HTR-8/SVneo (cell line): Measurements from ENCODE around the gene ZNF474.

Experiments used
- DNase-seq: peaks from one replicate; pipeline ENCODE4 v3.0.0; 2011; ENCODE audit warnings: low spot score, mixed read lengths; ENCODE audit not compliant: insufficient read length
- FAIRE-seq: peaks from 2 replicates; lab custom pipeline; 2011; peaks lifted over from hg19 to GRCh38; lab: Jason Lieb, UNC

Gene ZNF474

DNA sequence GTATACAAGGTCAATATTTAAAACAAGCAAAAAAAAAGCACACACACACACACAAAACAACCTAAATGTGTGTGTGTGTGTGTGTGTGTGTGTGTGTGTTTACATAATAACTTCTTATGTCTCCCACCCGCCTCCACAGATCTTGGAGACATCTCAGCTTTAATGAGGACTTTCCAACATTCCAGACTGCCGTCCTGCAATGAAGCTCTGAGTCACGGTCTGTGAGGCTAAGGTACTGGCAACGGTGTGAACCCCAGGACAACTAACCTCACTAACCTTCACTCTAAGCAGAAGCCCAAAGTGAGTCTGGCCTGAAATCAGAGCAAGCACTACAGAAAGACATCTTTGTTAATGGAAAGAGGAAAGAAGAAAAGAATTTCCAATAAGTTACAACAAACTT is 22.3 kb downstream of the ZNF474 start:
- peak; percentile 24 for DNase-seq

DNA sequence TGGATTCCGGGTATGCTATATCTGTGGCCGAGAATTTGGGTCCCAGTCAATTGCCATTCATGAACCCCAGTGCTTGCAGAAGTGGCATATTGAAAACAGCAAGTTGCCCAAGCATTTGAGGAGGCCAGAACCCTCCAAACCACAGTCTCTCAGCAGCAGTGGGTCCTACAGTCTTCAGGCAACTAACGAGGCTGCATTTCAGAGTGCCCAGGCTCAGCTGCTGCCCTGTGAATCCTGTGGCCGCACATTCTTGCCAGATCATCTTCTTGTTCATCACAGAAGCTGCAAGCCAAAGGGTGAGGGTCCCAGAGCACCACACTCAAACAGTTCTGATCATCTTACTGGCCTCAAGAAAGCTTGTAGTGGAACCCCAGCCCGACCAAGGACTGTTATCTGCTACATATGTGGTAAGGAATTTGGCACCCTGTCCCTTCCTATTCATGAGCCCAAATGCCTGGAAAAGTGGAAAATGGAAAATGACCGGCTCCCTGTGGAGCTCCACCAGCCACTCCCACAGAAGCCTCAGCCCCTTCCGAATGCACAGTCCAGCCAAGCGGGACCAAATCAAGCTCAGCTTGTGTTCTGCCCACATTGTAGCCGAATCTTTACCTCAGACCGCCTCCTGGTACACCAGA is 23.0 kb downstream of the ZNF474 start:
- FAIRE-seq (no peak), DNase-seq (no peak)

More for the DNA sequence above, 22.3 kb downstream of the ZNF474 start:
- FAIRE-seq = no peak

DNA sequence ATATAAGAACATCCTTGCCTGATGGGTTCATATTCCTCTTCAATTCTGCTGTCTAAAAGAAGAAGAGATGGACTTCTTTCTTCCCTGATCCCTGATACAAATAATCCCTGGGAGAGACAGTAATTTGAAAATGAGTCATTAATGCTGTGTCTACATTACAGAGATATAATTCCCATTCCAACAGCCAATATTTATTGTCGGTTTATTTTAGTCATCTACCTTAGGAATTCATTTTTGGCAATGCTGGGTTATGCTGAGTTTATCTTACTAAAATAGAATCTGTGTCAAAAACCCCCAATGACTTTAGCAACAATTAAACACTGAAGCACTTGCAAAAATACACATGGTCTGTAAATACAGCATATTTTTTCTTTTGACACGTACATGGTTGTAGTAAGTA is 23.9 kb downstream of the ZNF474 start:
- DNase-seq = no peak
- no peak for FAIRE-seq

DNA sequence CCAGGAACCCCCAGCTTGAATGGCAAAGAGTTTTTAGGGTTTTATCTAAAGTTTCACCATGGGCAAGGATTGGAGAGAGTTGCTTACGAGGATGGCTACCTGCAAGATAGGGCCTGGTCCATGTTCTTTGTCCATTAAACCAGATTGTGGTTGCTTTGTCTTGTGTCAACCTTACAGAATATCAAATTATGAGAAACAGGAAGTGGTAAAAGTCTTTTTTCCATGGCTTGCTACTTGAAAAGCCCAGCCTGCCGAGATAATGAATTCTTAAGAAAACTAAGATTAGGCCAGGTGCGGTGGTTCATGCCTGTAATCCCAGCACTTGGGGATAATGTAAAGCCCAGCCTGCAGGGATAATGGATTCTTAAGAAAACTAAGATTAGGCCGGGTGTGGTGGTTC is 24.4 kb downstream of the ZNF474 start:
- FAIRE-seq = no peak
- DNase-seq = no peak

DNA sequence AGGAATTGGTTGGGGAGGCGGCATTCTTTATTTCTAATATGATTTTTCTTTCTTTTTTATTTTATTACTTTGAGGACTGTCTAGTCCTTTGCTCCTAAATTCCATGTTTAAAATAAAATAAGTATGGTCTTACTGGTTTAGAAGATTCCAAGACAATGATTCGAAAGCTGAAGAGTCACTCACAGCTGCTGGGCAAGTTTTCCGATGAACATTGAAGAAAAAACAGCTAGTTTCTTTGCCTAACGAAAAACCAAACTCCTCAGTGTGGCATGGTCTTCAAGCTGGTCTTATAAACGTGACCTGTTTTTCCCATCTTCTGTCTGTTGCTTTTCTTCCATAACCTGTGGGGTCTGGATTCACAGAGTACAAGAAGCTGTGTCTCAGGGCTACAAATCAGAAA is 25.1 kb downstream of the ZNF474 start:
- no peak for FAIRE-seq
- no peak for DNase-seq

DNA sequence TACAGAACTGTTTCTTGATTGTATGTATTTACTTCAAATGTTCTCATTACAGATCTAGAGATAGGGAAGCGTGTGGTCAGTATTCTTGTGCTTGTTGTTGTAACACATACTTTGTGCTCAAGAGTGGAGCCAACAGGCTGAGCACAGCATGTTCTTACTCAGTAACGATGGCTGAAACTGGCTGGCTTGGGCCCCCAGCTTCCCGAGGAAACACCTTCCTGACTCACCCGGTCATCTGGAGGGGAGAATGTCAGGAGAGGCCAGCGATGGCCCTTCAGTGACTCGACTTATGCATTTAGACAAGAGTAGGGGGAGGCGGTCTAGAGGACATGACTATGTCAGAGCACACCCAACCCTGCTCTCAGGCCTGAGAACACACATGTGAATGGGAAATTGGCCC is 25.6 kb downstream of the ZNF474 start:
- no peak for DNase-seq
- FAIRE-seq = no peak

DNA sequence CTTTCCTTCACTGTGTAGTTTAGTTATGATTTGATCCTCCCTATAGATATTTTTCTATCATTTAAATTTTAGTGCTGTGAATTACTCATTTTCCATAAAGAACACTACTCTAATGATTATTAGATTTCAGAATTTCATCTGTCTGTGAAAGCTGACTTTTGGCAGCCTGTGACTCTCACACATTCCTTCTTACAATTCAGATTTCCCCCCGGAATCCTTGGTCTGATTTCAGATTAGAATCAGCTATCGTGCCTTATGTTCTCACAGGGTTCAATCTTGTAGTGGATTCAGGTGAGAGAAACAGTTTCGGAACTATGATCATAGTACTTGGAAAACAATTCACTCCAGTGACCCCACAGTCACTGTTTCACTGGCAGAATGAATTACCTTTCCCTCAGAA is 26.2 kb downstream of the ZNF474 start:
- DNase-seq (no peak), FAIRE-seq (no peak)

DNA sequence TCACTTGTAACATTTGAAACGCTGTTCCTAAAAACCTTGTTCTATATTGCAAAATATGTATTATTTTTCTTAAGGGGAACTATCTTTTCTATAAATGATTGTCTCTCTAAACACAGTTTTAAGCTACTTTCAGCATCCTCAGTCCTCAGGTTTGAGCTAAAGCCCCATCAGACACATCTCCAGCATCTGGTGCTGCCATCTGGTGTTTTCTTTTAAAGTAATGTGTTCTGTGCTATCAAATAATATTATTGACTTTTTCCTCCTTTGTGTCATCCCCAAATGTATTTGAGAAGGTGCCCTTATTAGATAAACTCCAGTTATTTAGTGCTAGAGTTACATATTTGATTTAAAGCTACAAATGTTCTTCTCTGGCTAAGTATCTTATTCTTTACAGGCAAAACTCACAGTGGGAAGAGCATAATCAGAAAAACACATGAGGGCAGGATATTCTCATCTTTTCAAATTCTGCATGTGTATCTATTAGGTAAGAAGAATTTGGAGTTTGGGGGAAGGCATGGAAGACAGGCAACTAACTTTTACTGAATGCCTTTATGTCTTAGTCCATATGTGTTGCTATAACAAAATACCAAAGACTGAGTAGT is 27.5 kb downstream of the ZNF474 start:
- peak; percentile 23 for DNase-seq
- no peak for FAIRE-seq

DNA sequence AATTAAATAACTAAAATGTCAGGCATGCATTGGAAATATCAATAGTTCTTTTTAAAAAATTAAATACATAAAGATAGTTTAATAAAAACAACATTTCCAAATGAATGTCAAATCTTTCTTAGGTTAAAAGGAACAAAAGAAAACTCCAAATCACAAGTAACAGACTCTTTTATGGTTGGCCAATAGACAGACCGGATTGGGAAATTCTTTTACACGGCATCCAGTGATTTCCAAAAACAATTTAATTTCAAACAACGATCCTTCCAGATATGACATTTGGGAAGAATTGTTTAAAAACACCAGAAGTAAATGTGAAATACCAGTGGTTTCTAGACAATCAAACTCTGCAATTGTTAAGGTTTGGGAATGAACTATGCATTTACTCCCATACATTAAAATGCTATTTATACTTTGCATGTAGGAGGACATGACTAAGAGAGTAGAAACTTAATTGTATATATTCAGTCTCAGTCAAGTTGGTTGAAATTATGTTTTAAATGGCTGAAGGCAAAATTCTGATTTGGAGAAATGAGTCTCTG is 32.8 kb downstream of the ZNF474 start:
- no peak for FAIRE-seq
- DNase-seq = no peak

DNA sequence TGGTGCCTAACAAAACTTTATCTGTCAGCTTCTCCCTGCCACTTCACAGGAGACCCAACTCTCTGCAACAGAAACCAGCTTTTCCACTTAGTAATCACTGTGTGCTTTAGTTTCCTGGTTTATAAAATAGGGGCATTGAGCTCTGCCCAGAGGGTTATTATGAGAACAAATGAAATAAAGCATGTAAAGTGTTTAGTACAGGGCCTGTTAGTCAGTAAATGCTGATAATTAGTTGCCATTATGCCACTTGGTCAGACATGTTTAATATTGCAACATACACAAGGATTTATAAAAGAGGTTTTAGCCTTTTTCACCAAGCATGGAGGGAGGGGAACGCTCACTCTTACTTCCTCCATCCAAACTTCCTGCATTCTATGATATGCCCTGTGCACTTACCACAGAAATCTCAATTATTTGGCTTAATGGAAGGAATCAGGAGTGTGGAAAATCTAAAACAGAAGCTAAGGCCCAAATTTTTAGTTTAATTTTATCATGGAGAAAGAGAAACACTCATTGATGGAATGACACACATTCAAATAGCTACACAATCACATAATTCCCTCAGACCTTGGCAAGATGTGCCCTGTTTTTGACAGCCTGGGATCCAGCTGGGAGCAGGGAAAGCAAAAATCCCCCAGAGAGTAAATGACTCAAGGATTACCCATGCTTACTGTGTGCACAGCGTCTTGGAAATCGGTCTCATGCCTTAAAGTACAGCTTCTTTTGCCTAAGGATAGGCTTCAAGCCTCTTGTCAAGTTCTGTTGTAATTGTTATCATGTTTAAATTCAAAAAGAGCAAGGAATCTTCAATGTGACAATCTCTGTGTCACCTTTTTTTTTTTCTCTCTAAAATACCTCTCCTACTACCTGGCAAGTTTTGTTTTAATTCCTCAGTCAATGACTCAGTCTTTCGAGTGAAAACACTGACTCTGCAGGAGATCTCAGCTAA is 34.0 kb downstream of the ZNF474 start:
- FAIRE-seq (no peak), DNase-seq (peak; percentile 40)

DNA sequence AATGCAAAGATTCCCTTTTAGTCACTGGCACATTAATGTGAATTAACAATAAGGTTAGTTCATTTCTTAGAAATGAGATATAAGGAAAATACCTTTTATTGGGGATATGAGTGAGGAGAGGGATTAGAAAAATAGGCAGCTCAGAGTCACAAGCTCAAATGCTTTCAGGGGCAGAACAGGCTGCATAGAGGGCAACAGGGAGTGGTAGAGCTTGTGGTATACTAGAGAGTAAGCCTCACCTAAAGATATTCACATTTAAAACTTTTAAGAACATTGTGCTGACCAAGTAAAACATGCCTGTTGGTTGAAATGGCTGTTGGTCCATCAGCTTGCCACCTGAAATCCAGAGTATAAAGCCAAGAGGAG is 34.7 kb downstream of the ZNF474 start:
- DNase-seq (no peak), FAIRE-seq (no peak)

DNA sequence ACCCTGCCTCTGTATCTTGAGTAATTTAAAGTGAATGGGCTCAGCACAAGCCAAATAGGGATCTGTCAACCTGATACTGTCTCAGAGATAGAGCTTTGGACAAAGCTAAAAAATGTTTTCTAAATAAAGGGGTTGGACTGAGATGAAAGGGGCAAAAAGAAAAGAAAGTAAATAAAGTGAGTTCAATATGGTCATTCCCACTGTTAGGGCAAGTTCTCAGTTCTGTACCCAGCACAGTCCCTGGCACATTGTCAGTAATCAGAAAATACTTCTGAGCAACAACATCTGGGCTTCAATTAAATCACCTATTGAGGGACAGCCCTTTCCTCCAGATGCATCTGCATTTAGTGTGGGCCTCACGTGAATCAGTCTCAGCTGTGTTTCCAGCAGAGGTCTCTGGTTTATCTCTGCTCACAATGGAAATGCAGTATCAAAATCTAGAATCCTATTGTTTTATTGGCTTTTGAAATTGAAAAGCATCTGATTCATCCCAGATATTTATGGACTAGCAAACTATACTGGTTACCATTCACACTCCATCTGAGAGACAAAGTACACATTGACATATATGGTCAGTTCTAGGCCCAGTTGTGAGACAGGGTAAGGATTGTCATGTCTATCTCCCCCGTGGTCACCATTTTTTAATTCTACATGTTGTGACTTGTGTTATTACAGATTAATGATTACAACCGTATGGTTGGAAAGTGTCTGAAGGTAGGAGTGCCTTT is 35.6 kb downstream of the ZNF474 start:
- DNase-seq (no peak), FAIRE-seq (no peak)

DNA sequence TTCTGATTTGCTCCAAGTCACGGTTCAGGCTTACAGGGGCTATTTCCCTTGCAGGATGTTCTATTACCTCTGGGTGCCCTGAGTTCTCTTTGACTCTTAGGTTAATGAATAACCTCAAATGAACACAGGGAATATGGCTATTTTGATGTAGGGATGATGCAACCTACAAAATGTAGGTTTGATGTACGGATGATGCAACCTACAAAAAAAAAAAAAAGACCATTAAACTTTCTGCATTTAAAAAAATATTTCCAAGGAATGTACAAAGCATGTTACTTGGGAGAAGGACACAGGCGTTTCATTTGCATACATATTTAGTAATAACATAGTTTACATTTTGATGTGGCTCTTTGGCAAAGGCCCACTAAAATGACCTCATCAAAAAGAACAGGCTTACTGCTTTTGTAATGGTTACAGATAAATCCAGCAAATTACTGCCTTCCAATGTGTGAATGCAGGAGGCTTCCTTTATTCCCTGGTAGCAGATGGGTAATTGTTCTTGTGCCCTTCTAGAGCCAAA is 36.3 kb downstream of the ZNF474 start:
- DNase-seq (no peak), FAIRE-seq (no peak)

DNA sequence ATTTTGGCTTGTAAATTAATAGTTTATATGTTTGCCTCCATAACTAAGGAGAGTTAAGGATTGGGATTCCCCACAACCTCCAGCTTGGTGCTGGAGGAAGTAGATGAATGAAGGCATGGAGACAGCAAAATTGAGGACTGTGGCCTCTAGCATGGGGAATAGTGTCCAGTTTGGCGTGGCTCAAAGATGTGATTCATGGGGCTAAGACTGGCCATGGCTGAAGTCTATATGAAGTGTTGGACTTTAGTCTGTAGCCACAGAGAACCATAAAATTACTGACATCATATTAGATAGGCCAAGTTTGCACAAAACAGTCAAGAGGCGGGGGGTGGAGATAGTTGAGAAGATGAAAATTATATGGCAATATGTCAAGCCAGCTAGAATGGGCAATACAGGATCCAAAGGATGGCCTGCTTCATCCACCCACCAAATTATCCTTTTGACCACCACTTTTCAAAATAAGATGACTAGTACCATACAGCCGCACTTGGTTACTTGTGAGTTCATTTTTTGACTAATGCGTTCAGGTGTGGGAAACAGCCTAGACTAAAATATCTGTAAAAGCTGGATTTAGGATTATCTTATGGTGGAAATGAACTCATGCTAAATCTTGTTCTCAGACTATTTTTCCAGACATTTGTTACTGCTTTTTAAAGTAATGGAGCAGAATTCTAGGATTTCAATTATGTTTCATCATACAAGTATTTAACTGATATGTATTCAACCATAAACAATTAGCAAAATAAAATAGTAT is 40.2 kb downstream of the ZNF474 start:
- FAIRE-seq = no peak
- DNase-seq = no peak

DNA sequence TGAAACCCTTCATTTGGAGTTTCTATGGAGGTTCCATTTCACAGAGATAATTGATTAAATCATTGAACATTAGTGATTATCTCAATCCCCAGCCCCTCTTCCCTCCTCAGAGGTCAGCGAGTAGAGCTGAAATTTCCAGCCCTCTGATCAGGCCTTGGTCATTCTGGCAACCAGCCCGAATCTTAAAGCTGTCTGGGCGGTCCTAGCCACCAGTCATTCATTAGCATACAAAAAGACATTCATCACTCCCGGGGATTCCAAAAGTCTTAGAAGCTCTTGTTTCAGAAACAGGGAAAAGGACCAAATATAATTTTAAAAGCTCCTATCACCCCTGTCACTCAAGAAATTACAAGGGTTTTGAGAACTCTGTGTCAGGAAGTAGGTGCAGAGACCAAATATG is 41.3 kb downstream of the ZNF474 start:
- no peak for DNase-seq
- no peak for FAIRE-seq

DNA sequence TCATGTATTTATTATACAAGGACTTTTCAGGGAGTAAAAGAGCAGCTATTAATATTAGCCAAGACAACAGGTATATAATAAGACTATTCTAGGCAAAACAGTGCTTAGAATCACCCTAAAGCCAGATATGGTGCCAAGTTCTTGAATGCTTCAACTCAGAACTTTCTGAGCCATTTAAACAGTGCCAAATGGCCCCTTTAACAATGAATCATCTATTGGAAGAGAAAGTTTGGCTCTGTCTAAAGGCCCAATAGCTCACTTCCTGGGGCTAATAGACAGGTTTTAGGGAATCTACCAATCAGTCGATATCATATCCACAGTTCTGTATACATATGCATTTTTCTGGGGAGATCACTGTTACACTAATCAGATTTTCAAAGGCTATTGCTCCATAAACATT is 42.9 kb downstream of the ZNF474 start:
- FAIRE-seq = no peak

DNA sequence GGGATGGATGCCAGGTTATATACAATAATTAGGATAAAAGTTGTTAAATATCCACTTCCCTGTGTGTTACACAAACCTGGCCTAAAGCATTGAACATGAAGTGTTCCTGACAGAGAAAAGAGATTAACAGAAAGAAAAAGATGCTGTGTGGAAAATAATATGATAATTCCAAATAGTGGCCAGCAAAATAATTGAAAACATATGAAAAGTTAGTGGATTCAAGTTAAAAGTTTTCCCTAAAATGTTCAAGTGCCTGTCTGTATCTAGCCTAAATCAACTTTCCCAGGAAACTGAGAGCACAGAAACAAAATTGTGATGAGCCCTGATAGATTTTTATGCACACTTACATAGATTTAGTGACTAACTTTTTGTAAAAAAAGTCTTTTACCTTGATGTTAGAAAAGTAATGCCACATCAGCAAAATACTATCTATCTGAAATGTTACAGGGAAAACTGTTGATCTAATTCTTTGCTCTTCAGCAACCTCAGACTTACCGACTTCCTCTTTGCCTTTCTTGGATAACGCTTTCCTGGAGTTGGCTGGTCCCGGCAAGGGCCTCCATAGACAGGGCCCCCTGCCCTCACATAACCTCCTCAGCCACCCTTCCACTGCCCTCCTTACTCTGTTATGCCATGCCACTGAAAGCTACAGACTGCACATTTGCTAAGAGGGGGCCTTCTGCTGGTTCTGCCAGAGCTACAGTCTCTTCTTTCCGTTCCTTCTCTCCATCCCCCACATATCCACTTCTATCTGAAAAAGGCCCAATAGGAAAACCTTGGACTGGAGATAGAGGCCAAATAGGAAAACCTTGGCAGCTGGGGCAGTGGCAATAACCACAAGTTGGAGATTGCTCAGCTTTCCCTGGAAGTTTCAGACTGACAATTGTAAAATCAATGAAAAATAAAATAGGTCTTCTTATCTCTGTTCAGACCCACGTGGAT is 44.4 kb downstream of the ZNF474 start:
- FAIRE-seq (no peak), DNase-seq (no peak)

More for the DNA sequence above, 42.9 kb downstream of the ZNF474 start:
- no peak for DNase-seq

DNA sequence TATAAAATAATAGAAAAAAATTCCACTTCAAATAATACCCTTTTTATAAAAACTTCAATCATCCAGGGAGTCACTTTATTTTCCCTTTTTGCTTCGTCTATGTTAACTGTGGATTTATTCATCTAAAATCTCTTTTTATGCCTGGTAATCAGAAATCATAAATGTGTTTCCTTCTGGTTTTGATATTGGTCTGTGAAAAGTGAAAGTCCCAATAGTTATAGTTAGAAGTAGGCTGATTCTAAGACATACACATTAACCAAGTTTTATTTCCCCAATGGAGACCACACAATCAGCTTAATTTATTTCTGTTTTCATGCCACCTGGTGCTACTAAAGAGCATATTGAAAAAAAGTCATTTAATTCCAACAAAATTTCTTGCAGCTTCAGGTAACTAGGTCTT is 45.7 kb downstream of the ZNF474 start:
- no peak for FAIRE-seq
- DNase-seq = no peak
